ENCODE data around the gene HYAL2.
"Not testable (repeated sequence)": the region's sequence is repeated elsewhere in the genome, so short reads cannot be mapped to it uniquely, and the experiment has no call there.

- not testable (repeated sequence) for TF ChIP-seq CTCF (IDR thresholded peaks at IDR 0.05; ENCODE audit: low read depth, low read length); POLR2A (IDR thresholded peaks at IDR 0.05; ENCODE audit: extremely low read depth, insufficient read length); MAX (IDR thresholded peaks at IDR 0.05; ENCODE audit: low read depth, low read length); MYC (IDR thresholded peaks at IDR 0.05; ENCODE audit: low read depth, low read length)
These were observed 50.0 kb downstream of the HYAL2 start for GRCh38 chr3:50272538-50272910.

All from NB4 (cell line).